IMR-90 (cell line): ENCODE data around the gene ETFA.

Experiments
- CEBPB ChIP-seq: IDR thresholded peaks from 2 replicates; pipeline ENCODE4 v1.6.1; 2012; ENCODE audit warnings: low read depth, low read length, improper control_type of control experiment
- FOS ChIP-seq: fragments of 150-350 bp; IDR thresholded peaks from 2 replicates; pipeline ENCODE4 v1.6.1; 2016; ENCODE audit warnings: low read depth, low read length
- MAFK ChIP-seq: IDR thresholded peaks from 2 replicates; pipeline ENCODE4 v1.6.1; 2012; ENCODE audit warnings: low read depth, low read length, improper control_type of control experiment
- MAZ ChIP-seq: IDR thresholded peaks from 2 replicates; pipeline ENCODE4 v1.6.1; 2012; ENCODE audit warnings: low read depth, mild to moderate bottlenecking, low read length, improper control_type of control experiment, moderate library complexity, borderline replicate concordance
- POLR2A ChIP-seq: IDR thresholded peaks from 2 replicates; pipeline ENCODE4 v1.6.1; 2012; ENCODE audit warnings: mild to moderate bottlenecking, low read depth, low read length
- RAD21 ChIP-seq: IDR thresholded peaks from 2 replicates; pipeline ENCODE4 v1.6.1; 2012; ENCODE audit warnings: low read length, improper control_type of control experiment
- RCOR1 ChIP-seq: IDR thresholded peaks from 2 replicates; pipeline ENCODE4 v1.6.1; 2012; ENCODE audit warnings: mild to moderate bottlenecking, low read length, improper control_type of control experiment; ENCODE audit not compliant: insufficient replicate concordance
- RFX5 ChIP-seq: IDR thresholded peaks from 2 replicates; pipeline ENCODE4 v1.8.0; 2012; ENCODE audit warnings: low read depth, mild to moderate bottlenecking, low read length, moderate library complexity
- SMC3 ChIP-seq: fragments of 150-350 bp; IDR thresholded peaks from 2 replicates; pipeline ENCODE4 v1.6.1; 2016; ENCODE audit warnings: low read depth, mild to moderate bottlenecking, antibody characterized with exemption, low read length, moderate library complexity
- TF ChIP-seq, protein P1 (sequence below): conservative IDR thresholded peaks from 2 replicates; pipeline ENCODE4 v1.5.1; 2012; ENCODE audit warnings: mild to moderate bottlenecking, low read depth, low read length, improper control_type of control experiment
- TF ChIP-seq, protein P2 (sequence below): fragments of 150-350 bp; IDR thresholded peaks from 2 replicates; pipeline ENCODE4 v1.6.1; 2017; ENCODE audit warnings: mild to moderate bottlenecking, antibody characterized with exemption, low read length, low read depth
- TF ChIP-seq, protein P3 (sequence below): fragments of 150-350 bp; IDR thresholded peaks from 2 replicates; pipeline ENCODE4 v1.6.1; 2016; ENCODE audit warnings: low read depth, mild to moderate bottlenecking, low read length, moderate library complexity, borderline replicate concordance

DNA sequence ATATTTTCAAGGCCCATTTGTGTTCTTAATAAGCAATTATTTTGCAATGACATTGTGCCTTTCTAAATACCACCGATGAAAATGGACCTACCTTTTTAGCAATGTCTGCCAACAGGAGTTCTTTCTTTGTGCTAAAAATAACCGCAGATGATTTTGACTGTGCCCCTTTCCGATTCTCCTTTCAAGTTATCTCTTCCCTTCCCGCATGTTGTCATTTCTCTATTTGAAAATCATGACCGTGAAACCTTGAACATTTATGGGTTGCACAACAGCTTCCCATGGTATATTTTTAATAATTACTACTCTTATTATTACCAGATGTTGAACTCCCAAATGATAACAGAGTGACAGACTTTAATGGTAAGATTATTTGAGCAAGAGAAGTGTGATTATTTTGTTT lies 10.3 kb upstream of the ETFA start:
- TF ChIP-seq MAZ, result no peak
- TF ChIP-seq POLR2A, result no peak
- TF ChIP-seq, protein P1, sequence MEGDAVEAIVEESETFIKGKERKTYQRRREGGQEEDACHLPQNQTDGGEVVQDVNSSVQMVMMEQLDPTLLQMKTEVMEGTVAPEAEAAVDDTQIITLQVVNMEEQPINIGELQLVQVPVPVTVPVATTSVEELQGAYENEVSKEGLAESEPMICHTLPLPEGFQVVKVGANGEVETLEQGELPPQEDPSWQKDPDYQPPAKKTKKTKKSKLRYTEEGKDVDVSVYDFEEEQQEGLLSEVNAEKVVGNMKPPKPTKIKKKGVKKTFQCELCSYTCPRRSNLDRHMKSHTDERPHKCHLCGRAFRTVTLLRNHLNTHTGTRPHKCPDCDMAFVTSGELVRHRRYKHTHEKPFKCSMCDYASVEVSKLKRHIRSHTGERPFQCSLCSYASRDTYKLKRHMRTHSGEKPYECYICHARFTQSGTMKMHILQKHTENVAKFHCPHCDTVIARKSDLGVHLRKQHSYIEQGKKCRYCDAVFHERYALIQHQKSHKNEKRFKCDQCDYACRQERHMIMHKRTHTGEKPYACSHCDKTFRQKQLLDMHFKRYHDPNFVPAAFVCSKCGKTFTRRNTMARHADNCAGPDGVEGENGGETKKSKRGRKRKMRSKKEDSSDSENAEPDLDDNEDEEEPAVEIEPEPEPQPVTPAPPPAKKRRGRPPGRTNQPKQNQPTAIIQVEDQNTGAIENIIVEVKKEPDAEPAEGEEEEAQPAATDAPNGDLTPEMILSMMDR, result no peak
- TF ChIP-seq RAD21, result no peak
- no peak for TF ChIP-seq RFX5
- TF ChIP-seq, protein P2, sequence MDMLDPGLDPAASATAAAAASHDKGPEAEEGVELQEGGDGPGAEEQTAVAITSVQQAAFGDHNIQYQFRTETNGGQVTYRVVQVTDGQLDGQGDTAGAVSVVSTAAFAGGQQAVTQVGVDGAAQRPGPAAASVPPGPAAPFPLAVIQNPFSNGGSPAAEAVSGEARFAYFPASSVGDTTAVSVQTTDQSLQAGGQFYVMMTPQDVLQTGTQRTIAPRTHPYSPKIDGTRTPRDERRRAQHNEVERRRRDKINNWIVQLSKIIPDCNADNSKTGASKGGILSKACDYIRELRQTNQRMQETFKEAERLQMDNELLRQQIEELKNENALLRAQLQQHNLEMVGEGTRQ, result no peak
- TF ChIP-seq MAFK, result no peak
- no peak for TF ChIP-seq RCOR1
- TF ChIP-seq, protein P3, sequence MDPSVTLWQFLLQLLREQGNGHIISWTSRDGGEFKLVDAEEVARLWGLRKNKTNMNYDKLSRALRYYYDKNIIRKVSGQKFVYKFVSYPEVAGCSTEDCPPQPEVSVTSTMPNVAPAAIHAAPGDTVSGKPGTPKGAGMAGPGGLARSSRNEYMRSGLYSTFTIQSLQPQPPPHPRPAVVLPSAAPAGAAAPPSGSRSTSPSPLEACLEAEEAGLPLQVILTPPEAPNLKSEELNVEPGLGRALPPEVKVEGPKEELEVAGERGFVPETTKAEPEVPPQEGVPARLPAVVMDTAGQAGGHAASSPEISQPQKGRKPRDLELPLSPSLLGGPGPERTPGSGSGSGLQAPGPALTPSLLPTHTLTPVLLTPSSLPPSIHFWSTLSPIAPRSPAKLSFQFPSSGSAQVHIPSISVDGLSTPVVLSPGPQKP, result no peak
- TF ChIP-seq SMC3, result no peak
- TF ChIP-seq CEBPB, result no peak
- no peak for TF ChIP-seq FOS
